Erythroblast (primary cell): ENCODE measurements around the gene SCNN1G.

Experiments
- DNase-seq, 2 experiments: peaks; one replicate each; lab custom pipeline; 2025; lab: John Stamatoyannopoulos, UW
- GATA1 ChIP-seq: IDR thresholded peaks from 2 replicates; pipeline ENCODE4 v1.6.1; 2011; ENCODE audit warnings: low read depth, mild to moderate bottlenecking, control low read depth, low read length, moderate library complexity
- POLR2A ChIP-seq: IDR thresholded peaks from 2 replicates; pipeline ENCODE4 v1.6.1; 2011; ENCODE audit warnings: mild to moderate bottlenecking, low read length

SCNN1G gene

DNA sequence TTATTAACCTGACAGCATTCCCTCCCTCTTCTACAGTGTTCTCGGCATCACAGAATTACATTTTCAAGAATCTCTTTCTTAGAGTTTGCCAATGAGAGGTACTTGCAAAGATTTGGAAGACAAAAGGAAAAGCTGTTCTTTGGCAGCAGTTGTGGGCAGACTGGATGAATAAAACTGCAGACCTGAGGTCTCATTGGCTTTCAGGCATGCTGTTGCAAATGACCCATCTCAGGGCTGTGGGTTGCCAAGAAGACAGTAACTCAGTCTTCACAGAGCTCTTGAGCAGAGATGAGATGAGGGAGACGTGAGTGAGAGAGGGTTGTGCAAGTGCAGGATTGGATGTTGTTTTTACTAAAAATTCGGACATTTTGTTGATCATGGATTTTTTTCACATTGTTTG, 22.0 kb upstream of the SCNN1G start:
- DNase-seq: no peak

DNA sequence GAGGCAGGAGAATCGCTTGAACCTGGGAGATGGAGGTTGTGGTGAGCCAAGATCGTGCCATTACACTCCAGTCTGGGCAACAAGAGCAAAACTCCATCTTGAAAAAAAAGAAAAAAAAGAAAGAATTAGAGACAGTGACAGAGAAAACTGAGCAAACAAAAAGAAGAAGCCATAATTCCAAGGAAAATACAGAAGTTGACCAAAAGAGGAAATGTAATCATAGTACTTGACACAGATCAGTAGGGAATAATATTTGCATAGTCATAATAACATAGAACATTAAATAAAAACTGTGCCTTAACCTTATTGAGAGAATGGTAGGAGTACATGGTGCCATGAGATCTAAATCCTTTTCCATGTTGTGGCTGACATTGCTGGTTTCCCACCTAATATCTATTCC, 18.6 kb upstream of the SCNN1G start:
- TF ChIP-seq POLR2A: no peak
- TF ChIP-seq GATA1: no peak
- no peak for DNase-seq

More for the DNA sequence above, 22.0 kb upstream of the SCNN1G start:
- TF ChIP-seq POLR2A: no peak
- TF ChIP-seq GATA1: no peak

DNA sequence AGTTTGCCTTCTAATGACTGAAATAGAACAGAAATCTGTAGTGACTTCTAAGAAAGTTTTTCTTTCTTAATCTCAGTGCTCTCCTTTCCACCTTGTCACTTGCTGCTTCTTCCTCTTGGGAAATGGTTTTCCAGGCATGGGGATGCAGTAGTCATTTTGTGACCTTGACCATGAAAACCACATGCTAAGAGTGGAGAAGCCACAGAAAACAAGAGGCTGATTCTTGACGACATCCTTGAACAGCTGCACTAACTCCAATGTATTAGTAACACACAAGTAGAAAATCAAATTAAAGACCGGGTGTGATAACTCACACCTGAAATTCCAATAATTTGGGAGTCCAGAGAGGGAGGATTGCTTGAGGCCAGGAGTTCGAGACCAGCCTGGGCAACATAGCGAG, 17.8 kb upstream of the SCNN1G start:
- DNase-seq: no peak
- TF ChIP-seq POLR2A: no peak
- TF ChIP-seq GATA1: no peak

DNA sequence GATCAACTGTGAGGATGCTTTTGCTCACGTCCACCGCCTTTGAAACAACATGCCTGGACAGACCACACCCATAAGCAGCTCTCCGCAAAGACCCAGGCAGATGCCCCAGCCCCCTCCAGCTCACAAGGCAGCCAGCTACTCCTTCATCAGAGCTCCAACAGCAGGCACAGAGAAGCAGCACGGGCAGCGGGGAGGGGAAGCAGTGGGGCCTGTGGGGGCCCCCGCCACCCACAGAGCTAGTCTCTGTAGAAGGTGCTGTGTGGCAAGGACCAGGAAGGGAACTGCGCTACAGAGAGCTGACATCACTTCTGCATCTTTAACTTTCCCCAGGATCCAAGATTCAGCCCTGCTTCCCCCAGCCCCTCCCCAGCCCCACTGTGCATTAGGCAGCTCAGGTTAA, 10.0 kb upstream of the SCNN1G start:
- DNase-seq: no peak
- no peak for TF ChIP-seq GATA1
- TF ChIP-seq POLR2A: no peak

DNA sequence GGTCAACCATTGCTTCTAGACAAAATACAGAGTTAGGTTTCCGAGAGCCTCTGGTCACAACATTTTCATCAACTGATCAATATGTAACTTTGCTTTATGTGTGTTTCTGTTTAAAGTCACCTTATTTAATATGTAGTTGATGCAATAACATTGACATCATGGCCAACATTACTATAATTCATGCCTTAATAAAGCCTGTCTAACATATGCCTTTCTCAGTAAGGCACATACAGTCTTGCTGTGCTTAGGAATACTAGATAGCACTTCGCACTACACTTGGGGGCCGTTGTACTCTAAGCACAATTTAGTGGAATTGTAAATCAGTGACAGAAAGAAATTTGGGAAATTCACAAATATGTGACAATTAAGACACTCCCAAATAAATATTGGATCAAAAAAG, 9.6 kb upstream of the SCNN1G start:
- TF ChIP-seq GATA1: no peak
- no peak for TF ChIP-seq POLR2A
- no peak for DNase-seq

DNA sequence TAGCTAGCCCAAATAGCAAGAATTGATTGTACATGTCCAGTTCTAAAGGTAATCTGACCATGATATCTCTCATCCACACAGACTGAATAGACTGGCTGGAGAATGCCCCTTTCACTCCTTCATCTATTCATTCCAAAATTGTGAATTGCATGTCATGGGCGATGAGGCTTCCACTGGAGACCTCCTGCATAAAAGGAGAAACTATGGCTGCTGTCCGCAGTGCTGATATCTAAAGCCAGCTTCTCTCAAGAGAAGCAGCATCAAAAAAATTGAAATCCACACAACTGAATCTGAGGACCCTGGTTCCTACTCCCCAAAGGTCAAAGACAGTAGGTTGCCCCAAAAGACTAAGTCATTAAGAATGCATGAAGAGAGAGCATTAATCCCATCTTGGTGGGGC, 7.9 kb upstream of the SCNN1G start:
- TF ChIP-seq GATA1 (no peak), POLR2A (no peak)
- no peak for DNase-seq

DNA sequence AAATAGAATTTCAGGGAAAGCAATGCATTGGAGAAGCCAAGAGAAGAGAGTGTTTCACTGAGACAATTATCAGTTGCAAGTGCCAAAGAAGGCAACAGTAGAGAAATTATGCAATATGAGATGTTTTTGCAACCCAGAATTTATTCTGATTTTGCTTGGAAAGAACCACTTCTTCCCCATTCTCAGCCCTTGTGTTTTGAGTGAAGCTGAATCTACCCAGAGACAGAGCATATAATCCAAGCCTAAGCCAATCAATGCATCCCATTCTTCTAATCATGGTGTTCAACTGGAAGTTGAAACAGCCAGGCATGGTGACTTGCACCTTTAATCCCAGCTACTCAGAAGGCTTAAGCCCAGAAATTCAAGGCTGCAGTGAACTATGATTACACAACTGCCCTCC, 6.9 kb upstream of the SCNN1G start:
- TF ChIP-seq POLR2A: no peak
- no peak for TF ChIP-seq GATA1
- DNase-seq: no peak

DNA sequence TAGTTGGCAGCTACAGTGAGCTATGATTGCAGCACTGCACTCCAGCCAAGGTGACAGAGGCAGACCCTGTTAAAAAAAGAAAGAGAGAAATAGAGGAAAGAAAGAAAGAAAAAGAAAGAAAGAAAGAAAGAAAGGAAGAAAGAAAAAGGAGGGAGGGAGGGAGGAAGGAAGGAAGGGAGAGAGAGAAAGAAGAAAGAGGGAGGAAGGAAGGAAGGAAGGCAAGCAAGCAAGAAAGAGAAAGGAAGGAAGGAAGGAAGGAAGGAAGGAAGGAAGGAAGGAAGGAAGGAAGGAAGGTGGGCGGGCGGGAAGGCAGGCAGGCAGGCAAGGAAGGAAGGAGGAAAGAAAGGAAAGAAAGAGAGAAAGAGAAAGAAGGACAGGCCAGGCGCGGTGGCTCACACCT, 1.0 kb upstream of the SCNN1G start:
- TF ChIP-seq GATA1 (no peak), POLR2A (no peak)
- no peak for DNase-seq

DNA sequence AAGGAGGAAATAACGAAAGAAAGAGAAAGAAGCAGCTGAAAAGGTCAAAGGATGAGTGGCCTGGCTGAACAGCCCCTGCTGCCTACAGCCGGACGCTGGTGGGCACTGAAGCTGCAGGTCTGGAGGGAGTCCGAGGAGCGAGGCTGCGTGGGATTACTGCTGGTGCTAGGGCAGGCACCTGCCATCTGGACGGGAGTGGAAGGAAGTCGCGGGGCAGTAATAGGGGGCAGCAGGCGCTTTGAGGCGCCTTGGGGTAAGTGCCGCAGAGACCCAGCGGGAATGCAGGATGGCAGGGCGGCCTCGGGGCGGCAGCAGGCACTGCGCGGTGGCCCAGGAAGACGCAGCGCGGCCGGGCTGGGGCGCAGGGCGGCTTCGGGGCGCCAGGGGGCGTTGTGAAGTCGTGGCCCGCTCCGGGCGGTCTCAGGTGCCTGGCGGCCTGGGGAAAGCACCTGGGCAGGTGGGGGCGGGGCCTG, 303 bp upstream of the SCNN1G start:
- TF ChIP-seq POLR2A (no peak), GATA1 (no peak)
- DNase-seq: peak; percentile 75 to 83

DNA sequence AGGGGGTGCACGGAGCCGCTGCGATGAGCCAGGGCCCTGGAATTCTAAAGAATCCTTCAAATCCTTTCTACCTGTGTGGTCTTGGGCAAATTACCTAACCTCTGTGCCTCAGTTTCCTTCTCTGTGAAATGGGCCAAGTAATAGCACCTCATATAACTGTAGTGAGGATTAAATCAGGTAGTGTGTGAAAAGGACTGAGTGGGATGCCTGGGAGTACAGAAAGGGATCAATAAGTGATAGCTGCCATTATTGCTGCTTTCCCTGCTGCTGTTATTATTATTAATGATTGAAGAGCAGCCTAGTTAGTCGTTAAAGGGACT, 958 bp downstream of the SCNN1G start:
- DNase-seq: no peak
- TF ChIP-seq GATA1: no peak
- TF ChIP-seq POLR2A: no peak

DNA sequence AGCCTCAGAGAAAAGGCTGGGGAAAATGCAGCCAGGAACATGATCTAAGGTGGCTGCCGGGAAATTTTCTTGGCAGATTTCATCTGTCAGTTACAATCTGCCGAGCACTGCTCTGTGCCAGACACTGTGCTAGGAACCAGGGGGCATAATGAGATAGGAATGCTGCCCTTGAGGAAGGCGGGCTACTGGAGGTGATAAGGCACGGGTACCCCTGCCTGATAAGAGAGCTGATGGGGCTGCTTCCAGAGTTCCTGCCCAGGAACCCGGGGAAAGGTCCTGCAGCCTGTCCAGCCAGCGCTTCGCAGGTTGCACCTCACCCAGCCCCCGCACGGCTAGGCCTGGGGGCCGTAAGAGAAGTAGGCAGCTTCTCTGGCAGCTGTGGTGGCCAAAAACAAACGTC, 3.1 kb downstream of the SCNN1G start:
- no peak for TF ChIP-seq POLR2A
- TF ChIP-seq GATA1: no peak

DNA sequence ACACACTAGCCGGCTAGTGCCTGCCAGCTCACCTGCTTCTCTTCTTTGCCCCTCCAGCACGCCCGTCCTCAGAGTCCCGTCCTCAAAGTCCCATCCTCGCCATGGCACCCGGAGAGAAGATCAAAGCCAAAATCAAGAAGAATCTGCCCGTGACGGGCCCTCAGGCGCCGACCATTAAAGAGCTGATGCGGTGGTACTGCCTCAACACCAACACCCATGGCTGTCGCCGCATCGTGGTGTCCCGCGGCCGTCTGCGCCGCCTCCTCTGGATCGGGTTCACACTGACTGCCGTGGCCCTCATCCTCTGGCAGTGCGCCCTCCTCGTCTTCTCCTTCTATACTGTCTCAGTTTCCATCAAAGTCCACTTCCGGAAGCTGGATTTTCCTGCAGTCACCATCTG, 3.6 kb downstream of the SCNN1G start:
- no peak for TF ChIP-seq POLR2A
- TF ChIP-seq GATA1: no peak
- DNase-seq: no peak

More for the DNA sequence above, 3.1 kb downstream of the SCNN1G start:
- no peak for DNase-seq

DNA sequence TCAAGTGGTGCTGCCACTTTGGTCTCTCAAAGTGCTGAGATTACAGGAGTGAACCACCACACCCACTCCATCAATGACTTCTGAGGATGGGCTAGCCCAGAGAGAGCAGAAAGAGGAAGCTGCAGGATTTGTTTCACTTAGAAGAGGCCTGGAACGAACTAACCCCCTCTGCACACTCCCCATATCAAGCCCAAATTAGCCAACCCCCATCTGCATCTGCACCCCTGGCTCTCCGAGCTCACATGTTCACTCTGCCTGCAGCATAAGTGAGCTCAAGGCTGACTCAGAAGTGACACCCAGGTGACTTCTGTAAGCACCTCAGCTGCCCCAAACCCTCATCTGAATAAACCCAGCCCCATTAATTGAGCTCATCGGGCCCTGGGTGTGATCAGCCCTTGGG, 4.8 kb downstream of the SCNN1G start:
- DNase-seq: no peak
- no peak for TF ChIP-seq GATA1
- no peak for TF ChIP-seq POLR2A

DNA sequence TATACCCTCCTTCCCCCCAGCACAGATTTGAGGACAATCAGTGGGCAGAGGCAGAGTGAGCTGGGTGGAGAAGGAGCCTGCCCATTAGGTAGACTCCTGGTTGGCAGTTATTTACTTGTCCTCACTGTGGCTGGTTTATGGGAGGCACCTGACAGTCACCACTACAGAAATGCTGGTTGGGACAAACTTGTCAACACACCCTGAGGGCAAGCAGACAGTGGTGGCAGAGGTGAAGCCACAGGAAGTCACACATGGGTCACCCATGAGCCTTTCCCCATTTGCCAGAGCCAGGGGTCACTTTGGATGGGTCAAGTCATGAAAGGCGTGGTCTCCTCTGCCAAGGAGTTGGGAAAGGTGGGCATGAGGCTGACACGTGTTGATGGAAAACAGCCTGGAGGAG, 6.4 kb downstream of the SCNN1G start:
- DNase-seq: no peak
- TF ChIP-seq GATA1 (no peak), POLR2A (no peak)

DNA sequence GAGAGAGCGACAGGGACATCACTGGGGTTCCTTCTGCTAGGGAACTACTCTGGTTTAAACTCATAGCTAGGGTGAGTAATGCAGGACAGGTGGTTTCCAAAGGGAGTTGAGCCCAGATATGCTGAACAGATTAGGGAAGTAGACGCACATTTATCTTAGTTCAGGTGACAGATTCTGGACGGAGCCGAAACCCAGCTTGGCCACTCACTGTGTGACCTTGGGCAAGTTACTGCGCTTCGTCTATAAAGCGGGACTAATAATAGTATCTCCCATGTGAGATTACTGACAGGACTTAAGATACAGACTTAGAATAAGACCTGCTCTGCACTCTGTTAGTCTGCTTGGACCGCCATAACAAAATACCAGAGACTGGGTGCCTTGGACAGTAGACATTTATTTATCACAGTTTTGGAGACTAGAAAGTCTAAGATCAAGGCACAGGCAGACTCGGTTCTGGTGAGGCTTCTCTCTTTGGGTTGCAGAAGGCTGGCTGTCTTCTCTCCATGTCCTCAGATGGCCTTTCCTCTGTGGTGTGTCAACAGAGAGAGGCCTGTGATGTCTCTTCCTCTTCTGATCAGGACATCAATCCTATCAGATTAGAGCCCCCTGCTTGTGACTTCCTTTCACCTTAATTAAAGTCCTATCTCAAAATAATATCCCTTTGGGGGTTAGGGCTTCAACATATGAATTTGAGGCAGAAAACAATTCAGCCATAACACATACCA, 12.1 kb downstream of the SCNN1G start:
- DNase-seq: no peak
- no peak for TF ChIP-seq GATA1
- no peak for TF ChIP-seq POLR2A

DNA sequence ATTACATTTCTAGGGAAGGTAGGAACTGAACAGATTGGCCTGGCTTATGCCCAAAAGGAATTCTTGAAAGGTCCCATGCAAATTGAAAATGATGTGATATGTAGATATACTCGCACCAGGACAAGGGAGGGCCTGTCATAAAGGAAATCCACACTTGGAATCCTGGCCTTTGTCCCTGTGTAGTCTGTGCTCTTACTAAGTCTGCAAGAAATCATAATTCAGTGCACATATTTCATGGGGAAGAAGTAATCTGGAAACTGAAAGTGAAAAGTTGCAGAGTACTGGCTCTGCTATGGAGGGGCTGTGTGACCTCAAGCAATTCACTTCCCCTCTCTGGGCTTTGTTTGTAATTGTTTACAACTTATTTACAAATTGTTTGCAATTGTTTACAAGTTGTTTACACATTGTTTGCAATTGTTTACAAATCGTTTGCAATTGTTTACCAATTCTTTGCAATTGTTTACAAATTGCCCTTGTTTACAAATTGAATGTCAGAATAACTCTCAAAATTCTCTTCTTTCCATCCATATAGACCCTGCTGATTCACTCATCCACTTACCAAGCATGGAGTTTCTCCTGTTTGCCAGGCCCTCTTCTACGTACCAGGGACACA, 12.9 kb downstream of the SCNN1G start:
- no peak for TF ChIP-seq POLR2A
- no peak for TF ChIP-seq GATA1
- no peak for DNase-seq
